Measurements from ENCODE around the gene ZNF608.

- TF ChIP-seq CTCF (IDR thresholded peaks at IDR 0.05) (no peak), POLR2A (IDR thresholded peaks at IDR 0.05) (no peak), POLR2AphosphoS5 (IDR thresholded peaks at IDR 0.05) (no peak)
These were observed 44.5 kb downstream of the ZNF608 start for GRCh38 chr5:124701873-124702425.
